ENCODE data around the gene NRCAM. TPM values are rescaled to one million over a fixed set of nuclear protein-coding genes. Genes with fewer than 3 reads are reported as not detected.

The NRCAM gene
- total and polyA plus RNA-seq, 2 of the 8 experiments (the other 6 are each of a cell fraction or from before 2014, with no cell fraction given): 2.7 to 3.8 TPM

DNA sequence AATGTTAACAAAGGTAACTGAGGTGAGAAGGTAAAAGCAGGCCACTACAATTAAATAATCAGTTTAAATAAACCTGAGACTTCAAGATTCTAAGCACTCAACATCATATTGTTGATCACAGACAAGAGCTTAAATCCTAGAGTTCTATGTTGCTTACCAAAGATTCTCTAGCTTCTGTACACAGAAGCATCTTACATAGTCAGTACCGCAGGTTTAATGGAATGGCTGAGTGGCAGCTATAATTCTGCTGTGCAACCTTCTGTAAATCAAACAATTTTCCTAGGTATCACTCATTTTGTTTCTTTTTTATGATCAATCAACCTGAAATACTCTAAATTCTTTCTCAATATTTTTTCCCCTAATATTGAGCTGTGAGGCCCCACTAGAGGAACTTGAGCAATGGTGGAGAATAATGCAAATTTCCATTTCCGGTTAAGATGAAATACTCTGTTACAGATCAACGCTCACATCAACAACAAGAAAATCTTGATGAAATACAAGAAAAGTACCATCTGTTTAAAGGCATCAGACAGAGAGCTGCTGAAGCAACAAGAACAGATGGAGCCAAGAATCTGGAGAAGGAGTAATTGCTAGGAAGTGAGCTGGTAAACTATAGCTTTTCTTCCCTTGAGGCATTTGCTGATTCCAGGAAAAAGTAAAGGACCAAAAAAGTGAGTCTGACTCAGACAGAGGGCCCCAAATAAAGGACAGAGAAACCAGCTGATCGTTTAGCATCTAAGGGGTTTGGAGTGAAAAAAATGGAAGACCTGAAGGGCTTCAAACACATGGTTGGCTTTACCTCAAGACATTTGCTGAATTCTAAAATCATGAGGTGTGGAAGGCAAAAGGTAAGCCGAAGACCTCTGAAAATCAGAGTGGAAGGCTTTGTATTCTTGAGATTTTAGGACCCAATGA is 47.1 kb upstream of the NRCAM start:
- H2BK15ac ChIP-seq (ENCODE audit: low read length): no peak overlapping the region
- no peak overlapping the region for H3K56ac ChIP-seq (replicated peaks; ENCODE audit: insufficient read length, low read depth, low read length)
- H2BK20ac ChIP-seq (ENCODE audit: low read length): no peak overlapping the region
- no peak overlapping the region for H3K27ac ChIP-seq (ENCODE audit: low read depth, low read length)
- H4K8ac ChIP-seq (ENCODE audit: extremely low read depth, insufficient read depth, low read length): no peak overlapping the region
- no peak overlapping the region for H4K5ac ChIP-seq (ENCODE audit: insufficient read length, low read depth, low read length)
- DNase-seq (ENCODE audit: low read depth in 1 of 2, low spot score in 2 of 2) (no peak), FAIRE-seq (no peak)
- no peak overlapping the region for H4K91ac ChIP-seq (replicated peaks; ENCODE audit: insufficient read length, low read length)
- no peak overlapping the region for H2BK5ac ChIP-seq (ENCODE audit: low read depth, low read length)
- no peak overlapping the region for H2AK5ac ChIP-seq (ENCODE audit: low read depth, low read length)
- no peaks in the 10 kb centered on the region for H4K20me1 ChIP-seq (replicated peaks in 1 of 2; ENCODE audit: control insufficient read depth in 1 of 2, insufficient read depth in 2 of 2, low read length in 2 of 2)
- ChIA-PET CTCF (ENCODE audit: partially characterized antibody) (interaction anchor here (0.9 to 1.7 kb wide), 3 partner anchors 48 to 50 kb away, joined by 3 to 4 read pairs (median 3); no protein-coding TSS in a partner anchor), POLR2A (ENCODE audit: partially characterized antibody) (no interaction called here)
- no peak overlapping the region for H3K9ac ChIP-seq (replicated peaks in 1 of 4; ENCODE audit: extremely low read depth in 1 of 4, low read depth in 3 of 4, low read length in 3 of 4)
- H3K23ac ChIP-seq (ENCODE audit: insufficient read length): no peak overlapping the region
- H2BK120ac ChIP-seq (replicated peaks; ENCODE audit: low read depth, low read length): no peak overlapping the region
- no peaks in the 10 kb centered on the region for H3K27me3 ChIP-seq (replicated peaks in 1 of 4; ENCODE audit: control insufficient read depth in 3 of 4, extremely low read depth in 1 of 4, insufficient read depth in 3 of 4, low read length in 3 of 4)
- H3K14ac ChIP-seq (ENCODE audit: insufficient read length): no peak overlapping the region
- H3K36me3 ChIP-seq (ENCODE audit: control insufficient read depth in 2 of 4, insufficient read depth in 4 of 4, low read length in 3 of 4): peaks cover 0 to 11% (median 0%) of the 10 kb centered on the region in 4 experiments; a peak in 2 of 8 replicates
- H3K79me2 ChIP-seq (ENCODE audit: control insufficient read depth in 1 of 2, insufficient read depth in 2 of 2, low read length in 2 of 2): no peaks in the 10 kb centered on the region
- H2AFZ ChIP-seq (ENCODE audit: low read length): no peak overlapping the region
- WGBS, 2 experiments (ENCODE audit: extremely low coverage in 1 of 2, insufficient coverage in 1 of 2, insufficient read length in 1 of 2, insufficient replicate concordance in 2 of 2, low coverage in 1 of 2, low lambda C conversion rate in 2 of 2, missing lambda C conversion rate in 1 of 2): 85% methylated on average over 5 of the region's 5 CpGs; no CpG with 5 or more reads in 1 of the 2 experiments
- H3K4me2 ChIP-seq (ENCODE audit: insufficient read depth in 1 of 2, low read depth in 2 of 2, low read length in 2 of 2): no peak overlapping the region
- no peaks in the 10 kb centered on the region; the same call in 1 of the 2 replicates for H3K79me1 ChIP-seq (ENCODE audit: low read depth, low read length)
- no peaks in the 10 kb centered on the region for H3K23me2 ChIP-seq (ENCODE audit: low read depth, low read length)
- H3K9me3 ChIP-seq (ENCODE audit: insufficient read depth in 2 of 2, low read depth in 1 of 2, low read length in 1 of 2): no peaks in the 10 kb centered on the region
- H3K4me1 ChIP-seq (replicated peaks in 1 of 4; ENCODE audit: control insufficient read depth in 3 of 4, insufficient read depth in 4 of 4, low read length in 3 of 4): no peaks in the 10 kb centered on the region
- TF ChIP-seq RFX5 (IDR thresholded peaks at IDR 0.05; ENCODE audit: borderline replicate concordance, low read depth, low read length) (no peak), SRF (IDR thresholded peaks at IDR 0.05; ENCODE audit: low read depth, low read length) (no peak), TBP (IDR thresholded peaks at IDR 0.05; ENCODE audit: low read depth, low read length) (no peak), KDM1A (IDR thresholded peaks at IDR 0.05; ENCODE audit: borderline replicate concordance, low read length) (no peak), HDAC2 (IDR thresholded peaks at IDR 0.05; ENCODE audit: borderline replicate concordance in 1 of 2, low read depth in 2 of 2, low read length in 2 of 2) (no peak), CBX5 (IDR thresholded peaks at IDR 0.05; ENCODE audit: low read depth, low read length) (no peak), POLR2AphosphoS5 (IDR thresholded peaks at IDR 0.05; ENCODE audit: low read depth, low read length) (no peak), FOSL1 (IDR thresholded peaks at IDR 0.05; ENCODE audit: insufficient read depth, low read depth, low read length) (no peak), CHD1 (IDR thresholded peaks at IDR 0.05; ENCODE audit: low read depth, low read length) (no peak)
- TF ChIP-seq, protein P1, sequence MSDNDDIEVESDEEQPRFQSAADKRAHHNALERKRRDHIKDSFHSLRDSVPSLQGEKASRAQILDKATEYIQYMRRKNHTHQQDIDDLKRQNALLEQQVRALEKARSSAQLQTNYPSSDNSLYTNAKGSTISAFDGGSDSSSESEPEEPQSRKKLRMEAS (IDR thresholded peaks at IDR 0.05): no peak
- no peak overlapping the region for H3K4ac ChIP-seq (replicated peaks; ENCODE audit: insufficient read length, low read depth, low read length)
- H3K4me3 ChIP-seq (ENCODE audit: extremely low read depth in 1 of 4, insufficient read depth in 2 of 4, low read depth in 3 of 4, low read length in 4 of 4): no peak overlapping the region
- H2BK12ac ChIP-seq (ENCODE audit: low read depth, low read length): no peak overlapping the region
- H3K18ac ChIP-seq (ENCODE audit: extremely low read depth, low read length): no peak overlapping the region

All from H1 (cell line).